ENCODE measurements around the gene FAAP24. TPM values are rescaled to one million over a fixed set of nuclear protein-coding genes. Genes with fewer than 3 reads are reported as not detected.
"Not testable (repeated sequence)": the region's sequence is repeated elsewhere in the genome, so short reads cannot be mapped to it uniquely, and the experiment has no call there.

FAAP24 gene
- total RNA-seq, 1 experiment from 2014 or later: 7.3 TPM

GRCh38 chr19:32977280-32977679, 5.2 kb downstream of the FAAP24 start:
- no peak overlapping the region for H3K27ac Mint-ChIP-seq (ENCODE audit: unreplicated experiment)
- no peak overlapping the region for H3K4me3 Mint-ChIP-seq (ENCODE audit: low read depth, unreplicated experiment)
- intact Hi-C loops (cut with micrococcal nuclease; ENCODE audit: unreplicated experiment): loop anchor here (5.0 kb wide), 1 partner anchor 205 kb away; no protein-coding TSS in a partner anchor
- CTCF ChIA-PET: interaction anchor here (0.6 to 0.7 kb wide), 2 partner anchors 148 to 297 kb away, joined by 5 read pairs; no protein-coding TSS in a partner anchor
- no TSS peak for BruUV-seq (replicated peaks)
- TF ChIP-seq CTCF (IDR thresholded peaks at IDR 0.05; ENCODE audit: unreplicated experiment): no peak
- H3K4me1 Mint-ChIP-seq (ENCODE audit: low read depth, unreplicated experiment): no peaks in the 10 kb centered on the region
- no peaks in the 10 kb centered on the region for H3K9me3 Mint-ChIP-seq (ENCODE audit: low read depth, unreplicated experiment)
- H3K36me3 Mint-ChIP-seq (ENCODE audit: insufficient read depth, unreplicated experiment): peaks cover 64% of the 10 kb centered on the region
- no peaks in the 10 kb centered on the region for H3K27me3 Mint-ChIP-seq (ENCODE audit: unreplicated experiment)
- DNase-seq: no peak

GRCh38 chr19:32977813-32978212, 5.8 kb downstream of the FAAP24 start:
- BruUV-seq (replicated peaks); H3K27me3 Mint-ChIP-seq (ENCODE audit: unreplicated experiment); H3K27ac Mint-ChIP-seq (ENCODE audit: unreplicated experiment); DNase-seq; H3K9me3 Mint-ChIP-seq (ENCODE audit: low read depth, unreplicated experiment); H3K4me3 Mint-ChIP-seq (ENCODE audit: low read depth, unreplicated experiment); H3K4me1 Mint-ChIP-seq (ENCODE audit: low read depth, unreplicated experiment): not testable (repeated sequence)
- peaks cover 58% of the 10 kb centered on the region for H3K36me3 Mint-ChIP-seq (ENCODE audit: insufficient read depth, unreplicated experiment)
- intact Hi-C loops (cut with micrococcal nuclease; ENCODE audit: unreplicated experiment): loop anchor here (5.0 kb wide), 1 partner anchor 204 kb away; no protein-coding TSS in a partner anchor
- CTCF ChIA-PET: interaction anchor here (0.7 kb wide), 1 partner anchor 298 kb away, joined by 5 read pairs; no protein-coding TSS in a partner anchor

GRCh38 chr19:32979807-32980206, 7.8 kb downstream of the FAAP24 start:
- intact Hi-C loops (cut with micrococcal nuclease; ENCODE audit: unreplicated experiment): loop anchor here (5.0 kb wide), 1 partner anchor 202 kb away; no protein-coding TSS in a partner anchor
- H3K4me1 Mint-ChIP-seq (ENCODE audit: low read depth, unreplicated experiment); CTCF ChIA-PET; H3K9me3 Mint-ChIP-seq (ENCODE audit: low read depth, unreplicated experiment); H3K27ac Mint-ChIP-seq (ENCODE audit: unreplicated experiment); H3K4me3 Mint-ChIP-seq (ENCODE audit: low read depth, unreplicated experiment); H3K27me3 Mint-ChIP-seq (ENCODE audit: unreplicated experiment); DNase-seq; BruUV-seq (replicated peaks): not testable (repeated sequence)
- H3K36me3 Mint-ChIP-seq (ENCODE audit: insufficient read depth, unreplicated experiment): peaks cover 45% of the 10 kb centered on the region

GRCh38 chr19:32982488-32982887, 10.4 kb downstream of the FAAP24 start:
- BruUV-seq (replicated peaks); H3K4me3 Mint-ChIP-seq (ENCODE audit: low read depth, unreplicated experiment); DNase-seq; intact Hi-C loops (cut with micrococcal nuclease; ENCODE audit: unreplicated experiment); H3K4me1 Mint-ChIP-seq (ENCODE audit: low read depth, unreplicated experiment); H3K9me3 Mint-ChIP-seq (ENCODE audit: low read depth, unreplicated experiment); H3K27ac Mint-ChIP-seq (ENCODE audit: unreplicated experiment); CTCF ChIA-PET; H3K27me3 Mint-ChIP-seq (ENCODE audit: unreplicated experiment): not testable (repeated sequence)
- peaks cover 27% of the 10 kb centered on the region for H3K36me3 Mint-ChIP-seq (ENCODE audit: insufficient read depth, unreplicated experiment)

GRCh38 chr19:32988254-32988653, 16.2 kb downstream of the FAAP24 start:
- H3K27me3 Mint-ChIP-seq (ENCODE audit: unreplicated experiment); H3K4me1 Mint-ChIP-seq (ENCODE audit: low read depth, unreplicated experiment); CTCF ChIA-PET; H3K9me3 Mint-ChIP-seq (ENCODE audit: low read depth, unreplicated experiment); DNase-seq; BruUV-seq (replicated peaks); H3K4me3 Mint-ChIP-seq (ENCODE audit: low read depth, unreplicated experiment); intact Hi-C loops (cut with micrococcal nuclease; ENCODE audit: unreplicated experiment): not testable (repeated sequence)
- peaks cover 45% of the 10 kb centered on the region for H3K36me3 Mint-ChIP-seq (ENCODE audit: insufficient read depth, unreplicated experiment)
- H3K27ac Mint-ChIP-seq (ENCODE audit: unreplicated experiment): peak overlapping the region; percentile 4

GRCh38 chr19:32988724-32989123, 16.7 kb downstream of the FAAP24 start:
- no peaks in the 10 kb centered on the region for H3K27me3 Mint-ChIP-seq (ENCODE audit: unreplicated experiment)
- no peak overlapping the region for H3K4me3 Mint-ChIP-seq (ENCODE audit: low read depth, unreplicated experiment)
- DNase-seq: no peak
- peak overlapping the region; percentile 4 for H3K27ac Mint-ChIP-seq (ENCODE audit: unreplicated experiment)
- BruUV-seq (replicated peaks): no TSS peak
- H3K9me3 Mint-ChIP-seq (ENCODE audit: low read depth, unreplicated experiment): no peaks in the 10 kb centered on the region
- CTCF ChIA-PET: no interaction called here
- no peaks in the 10 kb centered on the region for H3K4me1 Mint-ChIP-seq (ENCODE audit: low read depth, unreplicated experiment)
- H3K36me3 Mint-ChIP-seq (ENCODE audit: insufficient read depth, unreplicated experiment): peaks cover 47% of the 10 kb centered on the region
- intact Hi-C loops (cut with micrococcal nuclease; ENCODE audit: unreplicated experiment): no loop called here
- no peak for TF ChIP-seq CTCF (IDR thresholded peaks at IDR 0.05; ENCODE audit: unreplicated experiment)

GRCh38 chr19:32995966-32996365, 23.9 kb downstream of the FAAP24 start:
- CTCF ChIA-PET; H3K9me3 Mint-ChIP-seq (ENCODE audit: low read depth, unreplicated experiment); H3K4me1 Mint-ChIP-seq (ENCODE audit: low read depth, unreplicated experiment); BruUV-seq (replicated peaks); H3K4me3 Mint-ChIP-seq (ENCODE audit: low read depth, unreplicated experiment); H3K27ac Mint-ChIP-seq (ENCODE audit: unreplicated experiment); H3K27me3 Mint-ChIP-seq (ENCODE audit: unreplicated experiment); intact Hi-C loops (cut with micrococcal nuclease; ENCODE audit: unreplicated experiment); DNase-seq: not testable (repeated sequence)
- peaks cover 65% of the 10 kb centered on the region for H3K36me3 Mint-ChIP-seq (ENCODE audit: insufficient read depth, unreplicated experiment)

- BruUV-seq (replicated peaks); intact Hi-C loops (cut with micrococcal nuclease; ENCODE audit: unreplicated experiment): not testable (repeated sequence)
- peaks cover 62% of the 10 kb centered on the region for H3K36me3 Mint-ChIP-seq (ENCODE audit: insufficient read depth, unreplicated experiment)
These were observed 25.0 kb downstream of the FAAP24 start for GRCh38 chr19:32997061-32997464.

More at GRCh38 chr19:32997061-32997464, 25.0 kb downstream of the FAAP24 start:
- H3K9me3 Mint-ChIP-seq (ENCODE audit: low read depth, unreplicated experiment); H3K4me3 Mint-ChIP-seq (ENCODE audit: low read depth, unreplicated experiment); H3K27me3 Mint-ChIP-seq (ENCODE audit: unreplicated experiment); DNase-seq; H3K27ac Mint-ChIP-seq (ENCODE audit: unreplicated experiment); H3K4me1 Mint-ChIP-seq (ENCODE audit: low read depth, unreplicated experiment); CTCF ChIA-PET: not testable (repeated sequence)

Data from Calu3 (cell line).